Activated T-cell treated with anti-CD3 and anti-CD28 coated beads for 4 hours (primary cell): Measurements from ENCODE around the gene TPRG1L.

Experiments used
- DNase-seq: peaks from one replicate; pipeline ENCODE4 v3.0.0-alpha.2; 2020

Gene TPRG1L

DNA sequence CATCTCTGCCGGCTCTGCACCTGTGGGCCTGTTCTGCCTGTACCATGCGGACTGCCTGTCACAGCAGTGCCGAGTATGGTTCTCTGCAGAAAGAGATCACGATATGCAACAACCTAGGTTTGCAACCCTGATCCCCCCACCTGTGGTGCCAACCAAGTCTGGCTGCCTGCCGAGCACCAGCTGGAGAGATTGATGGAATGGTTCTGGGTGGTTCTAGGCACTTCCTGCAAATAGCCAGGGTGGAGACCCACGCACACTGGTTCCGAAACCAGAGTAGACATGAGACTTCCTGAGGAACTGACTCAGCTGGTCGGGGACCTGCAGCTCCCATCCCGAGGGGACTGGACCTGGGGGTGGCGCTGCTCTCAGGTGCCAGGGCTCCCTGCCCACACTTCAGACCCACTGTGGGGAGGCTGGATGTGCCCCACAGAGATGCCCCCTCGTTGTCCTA lies 5.4 kb downstream of the TPRG1L start:
- no peak for DNase-seq

GRCh38 chr1:3630914-3631313 lies 6.1 kb downstream of the TPRG1L start:
- no peak for DNase-seq

GRCh38 chr1:3631320-3632260 lies 6.8 kb downstream of the TPRG1L start:
- no peak for DNase-seq

- no peak for DNase-seq
These were observed 7.5 kb downstream of the TPRG1L start for GRCh38 chr1:3632298-3632697.

- no peak for DNase-seq
These were observed 8.0 kb downstream of the TPRG1L start for GRCh38 chr1:3632716-3633343.

GRCh38 chr1:3633344-3634058 lies 8.7 kb downstream of the TPRG1L start:
- DNase-seq = no peak

DNA sequence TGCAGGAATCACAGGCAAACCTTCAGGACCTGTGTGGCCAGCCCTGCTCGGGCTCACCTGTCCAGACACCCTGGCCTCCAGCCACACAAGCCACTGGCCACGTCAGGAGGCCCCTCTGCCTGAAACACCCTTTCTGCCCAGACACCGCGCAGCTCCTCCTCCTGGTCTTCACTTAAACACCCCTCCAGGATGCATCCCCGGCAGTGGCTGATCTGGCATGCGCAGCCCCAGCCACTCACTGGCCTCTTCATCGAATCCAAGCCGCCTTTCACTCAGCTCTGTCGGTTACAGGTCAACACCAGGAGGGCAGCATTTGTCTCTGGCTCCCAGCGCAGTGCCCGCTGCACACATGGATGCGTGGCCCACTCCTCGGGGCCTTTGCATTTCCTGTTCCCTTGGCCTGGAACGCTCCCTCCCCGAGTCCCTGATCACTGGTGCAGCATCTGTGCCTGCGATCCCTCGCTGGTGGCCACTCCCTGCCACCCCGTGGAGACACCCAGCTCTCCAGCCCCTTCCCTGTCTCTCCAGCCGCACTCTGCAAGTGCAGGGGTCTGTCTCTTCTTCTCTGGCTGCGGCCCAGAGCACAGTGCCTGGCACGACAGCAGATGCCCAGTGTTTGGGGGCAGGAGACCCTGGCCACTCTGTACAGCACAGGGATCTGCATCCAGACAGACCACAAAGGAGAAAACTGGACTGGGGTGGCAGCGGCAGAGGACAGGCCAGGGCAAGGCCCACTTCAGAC lies 9.4 kb downstream of the TPRG1L start:
- no peak for DNase-seq

DNA sequence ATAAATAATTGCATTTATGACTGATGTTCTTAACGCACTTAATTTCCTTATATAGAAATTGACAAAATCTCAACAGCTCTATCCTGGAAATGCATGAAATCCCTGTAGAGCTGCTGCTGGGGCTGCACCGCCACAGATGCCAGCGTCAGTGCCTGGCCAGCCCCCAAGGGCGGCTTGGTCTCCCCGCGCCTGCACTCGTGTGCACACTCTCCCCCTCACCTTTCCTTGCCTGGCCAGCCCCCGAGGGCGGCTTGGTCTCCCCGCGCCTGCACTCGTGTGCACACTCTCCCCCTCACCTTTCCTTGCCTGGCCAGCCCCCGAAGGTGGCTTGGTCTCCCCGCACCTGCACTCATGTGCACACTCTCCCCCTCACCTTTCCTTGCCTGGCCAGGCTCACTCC lies 11.3 kb downstream of the TPRG1L start:
- DNase-seq = no peak

DNA sequence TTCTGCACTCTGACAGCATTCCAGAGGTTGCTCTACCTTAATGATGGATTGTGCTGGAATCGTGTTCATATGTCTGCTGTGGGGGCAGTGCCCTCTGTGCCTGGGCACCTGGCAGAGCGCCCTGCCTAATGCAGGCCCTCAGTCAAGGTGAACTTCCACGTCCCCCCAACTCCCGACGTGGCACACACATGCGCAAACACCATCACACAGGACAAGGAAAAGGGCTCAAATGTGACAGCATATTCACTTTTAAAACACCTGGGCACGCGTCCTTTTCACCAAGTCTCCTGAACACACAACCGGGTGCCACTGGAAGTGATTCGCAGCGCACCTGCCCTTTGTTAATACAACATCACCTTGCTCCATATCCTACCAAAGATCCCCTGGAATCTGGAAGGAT lies 11.7 kb downstream of the TPRG1L start:
- no peak for DNase-seq

GRCh38 chr1:3638027-3638426 lies 13.2 kb downstream of the TPRG1L start:
- no peak for DNase-seq

- no peak for DNase-seq
These were observed 13.9 kb downstream of the TPRG1L start for GRCh38 chr1:3638676-3639075.

GRCh38 chr1:3639397-3639911 lies 14.6 kb downstream of the TPRG1L start:
- no peak for DNase-seq

DNA sequence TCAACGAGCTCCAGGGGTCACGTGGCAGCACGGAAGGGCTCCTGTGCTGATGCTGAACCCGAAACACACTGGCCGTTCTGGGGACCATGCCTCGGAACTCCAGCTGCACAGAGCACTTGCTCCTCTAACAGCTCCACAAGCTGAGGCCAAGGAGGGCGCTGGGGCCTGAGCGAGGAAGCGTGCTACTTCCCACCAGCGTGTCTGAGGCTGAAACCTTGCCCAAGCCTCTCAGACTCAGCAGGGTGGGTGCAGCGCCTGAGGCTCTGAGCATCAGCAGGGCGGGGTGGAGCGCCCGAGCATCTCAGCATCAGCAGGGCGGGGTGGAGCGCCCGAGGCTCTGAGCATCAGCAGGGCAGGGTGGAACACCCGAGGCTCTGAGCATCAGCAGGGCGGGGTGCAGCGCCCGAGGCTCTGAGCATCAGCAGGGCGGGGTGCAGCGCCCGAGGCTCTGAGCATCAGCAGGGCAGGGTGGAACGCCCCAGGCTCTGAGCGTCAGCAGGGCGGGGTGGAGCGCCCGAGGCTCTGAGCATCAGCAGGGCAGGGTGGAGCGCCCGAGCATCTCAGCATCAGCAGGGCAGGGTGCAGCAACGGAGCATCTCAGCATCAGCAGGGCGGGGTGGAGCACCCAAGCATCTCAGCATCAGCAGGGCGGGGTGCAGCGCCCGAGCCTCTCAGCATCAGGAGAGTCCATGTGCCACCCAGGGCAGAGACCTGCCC lies 15.5 kb downstream of the TPRG1L start:
- no peak for DNase-seq

DNA sequence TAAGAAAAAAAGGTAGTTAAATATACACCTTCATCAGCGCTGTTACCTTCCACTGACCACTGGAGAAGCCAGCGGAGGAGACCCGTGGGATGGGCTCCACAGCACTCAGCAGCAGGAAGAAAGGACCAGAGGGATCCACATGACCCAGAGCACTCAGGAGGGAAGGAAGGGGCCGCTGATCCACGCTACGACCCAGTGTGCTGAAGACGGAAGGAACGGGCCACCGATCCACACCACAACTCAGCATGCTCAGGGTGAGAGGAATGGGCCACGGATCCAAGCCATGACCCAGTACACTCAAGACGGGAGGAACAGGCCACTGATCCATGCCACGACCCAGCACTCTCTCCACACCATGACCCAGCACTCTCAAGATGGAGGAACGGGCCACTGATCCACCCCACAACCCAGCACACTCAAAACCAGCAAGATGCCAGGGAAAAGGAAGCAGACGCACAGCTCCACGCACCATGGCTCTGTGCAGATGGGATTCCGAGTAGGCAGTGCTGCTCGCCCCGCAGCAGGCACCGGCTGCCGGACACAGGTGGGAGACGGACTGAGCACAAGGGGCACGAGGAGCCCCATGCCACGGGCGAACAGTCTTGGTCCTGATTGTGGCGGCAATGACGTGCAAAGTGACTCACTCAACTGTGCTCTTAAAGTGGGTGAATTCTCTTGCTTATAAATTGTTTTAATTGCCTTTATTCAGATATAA lies 16.4 kb downstream of the TPRG1L start:
- DNase-seq = no peak

GRCh38 chr1:3641816-3642215 lies 17.0 kb downstream of the TPRG1L start:
- DNase-seq = no peak

- DNase-seq = no peak
These were observed 18.3 kb downstream of the TPRG1L start for GRCh38 chr1:3642919-3643675.

DNA sequence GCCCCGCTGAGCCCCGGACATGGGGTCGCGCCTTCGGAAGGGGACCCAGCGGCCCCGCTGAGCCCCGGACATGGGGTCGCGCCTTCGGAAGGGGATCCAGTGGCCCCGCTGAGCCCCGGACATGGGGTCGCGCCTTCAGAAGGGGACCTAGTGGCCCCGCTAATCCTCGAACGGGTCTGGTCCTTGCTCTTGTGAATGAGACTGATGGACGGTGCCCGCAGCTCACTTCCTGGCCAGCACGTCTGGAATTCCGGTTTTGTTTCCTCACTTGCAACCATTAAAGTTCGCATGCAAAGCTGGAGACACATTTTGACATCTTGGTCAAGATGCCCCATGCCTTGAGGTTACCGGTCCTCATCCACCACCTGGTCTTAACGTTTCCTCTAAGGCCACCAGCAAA lies 19.5 kb downstream of the TPRG1L start:
- DNase-seq = no peak

GRCh38 chr1:3645247-3645646 lies 20.4 kb downstream of the TPRG1L start:
- DNase-seq = no peak

DNA sequence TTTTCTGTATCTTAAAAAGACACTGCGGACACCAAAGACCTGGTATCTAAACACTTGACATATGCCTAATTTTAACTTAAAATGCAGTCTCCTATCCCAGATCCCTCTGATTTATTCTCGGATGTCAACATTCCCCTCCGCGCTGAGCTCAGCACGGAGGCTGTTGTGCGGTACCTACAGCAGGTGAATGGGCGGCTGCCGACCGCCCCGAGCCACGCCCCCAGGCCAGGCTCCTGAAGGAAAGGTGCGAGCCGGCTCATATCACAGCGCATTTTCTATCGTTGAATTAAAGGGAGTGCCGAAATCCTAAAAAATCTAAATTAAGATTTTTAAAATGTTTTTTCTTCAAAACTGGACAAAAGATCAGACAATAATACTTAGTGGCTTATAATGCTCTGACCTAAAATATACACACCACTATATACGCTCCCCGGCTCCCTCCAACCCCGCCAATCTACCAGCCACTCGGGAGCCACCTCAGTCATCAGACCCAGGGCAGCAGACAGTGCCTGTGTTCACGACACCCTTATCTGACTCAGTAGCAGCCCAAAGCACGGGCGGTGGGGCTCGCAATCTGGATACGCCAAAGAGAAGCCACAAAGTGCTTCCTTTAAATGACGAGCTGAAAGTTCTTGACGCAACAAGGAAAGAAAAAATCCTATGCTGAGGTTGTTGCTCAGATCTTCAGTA lies 21.0 kb downstream of the TPRG1L start:
- DNase-seq = no peak

- no peak for DNase-seq
These were observed 21.8 kb downstream of the TPRG1L start for GRCh38 chr1:3646596-3646995.
